ENCODE results near the gene LCAT.
"Not testable (repeated sequence)": the region's sequence is repeated elsewhere in the genome, so short reads cannot be mapped to it uniquely, and the experiment has no call there.

LCAT gene

DNA sequence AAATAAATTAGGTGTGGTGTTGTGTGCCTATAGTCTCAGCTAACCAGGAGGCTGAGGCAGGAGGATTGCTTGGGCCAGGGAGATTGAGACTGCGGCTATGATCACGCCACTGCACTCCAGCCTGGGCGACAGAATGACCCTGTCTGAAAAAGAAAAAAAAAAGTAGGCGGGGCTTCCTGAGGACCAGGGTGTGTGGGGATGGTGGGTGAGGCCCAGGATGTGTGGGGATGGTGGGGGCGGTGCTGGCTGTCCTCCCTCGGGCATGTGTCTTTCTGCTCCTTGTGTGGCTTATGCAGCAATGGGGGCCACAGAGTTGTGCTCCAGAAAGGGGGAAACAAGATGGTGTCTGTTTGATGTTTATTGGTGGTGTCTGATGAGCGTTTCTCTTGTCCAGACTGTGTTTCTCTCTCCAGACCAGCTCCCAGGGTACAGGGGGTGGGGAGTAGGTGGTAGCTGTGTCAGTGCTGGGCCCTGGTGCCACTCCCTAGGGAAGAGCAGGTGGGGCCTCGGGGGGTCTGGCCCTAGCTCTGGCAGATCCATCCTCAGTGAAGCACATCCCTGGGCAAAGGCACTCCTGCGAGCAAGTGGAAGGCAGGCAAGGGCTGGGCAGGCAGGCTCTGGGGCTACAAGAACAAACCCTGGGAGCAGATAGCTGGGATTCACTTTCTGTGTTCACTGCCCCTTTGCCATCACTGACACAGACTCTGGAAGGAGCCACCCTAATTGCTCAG lies 2.3 kb downstream of the LCAT start:
- TF ChIP-seq, protein P1, sequence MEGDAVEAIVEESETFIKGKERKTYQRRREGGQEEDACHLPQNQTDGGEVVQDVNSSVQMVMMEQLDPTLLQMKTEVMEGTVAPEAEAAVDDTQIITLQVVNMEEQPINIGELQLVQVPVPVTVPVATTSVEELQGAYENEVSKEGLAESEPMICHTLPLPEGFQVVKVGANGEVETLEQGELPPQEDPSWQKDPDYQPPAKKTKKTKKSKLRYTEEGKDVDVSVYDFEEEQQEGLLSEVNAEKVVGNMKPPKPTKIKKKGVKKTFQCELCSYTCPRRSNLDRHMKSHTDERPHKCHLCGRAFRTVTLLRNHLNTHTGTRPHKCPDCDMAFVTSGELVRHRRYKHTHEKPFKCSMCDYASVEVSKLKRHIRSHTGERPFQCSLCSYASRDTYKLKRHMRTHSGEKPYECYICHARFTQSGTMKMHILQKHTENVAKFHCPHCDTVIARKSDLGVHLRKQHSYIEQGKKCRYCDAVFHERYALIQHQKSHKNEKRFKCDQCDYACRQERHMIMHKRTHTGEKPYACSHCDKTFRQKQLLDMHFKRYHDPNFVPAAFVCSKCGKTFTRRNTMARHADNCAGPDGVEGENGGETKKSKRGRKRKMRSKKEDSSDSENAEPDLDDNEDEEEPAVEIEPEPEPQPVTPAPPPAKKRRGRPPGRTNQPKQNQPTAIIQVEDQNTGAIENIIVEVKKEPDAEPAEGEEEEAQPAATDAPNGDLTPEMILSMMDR (IDR thresholded peaks at IDR 0.05; ENCODE audit: low read depth, low read length) = no peak
- TF ChIP-seq EZH2phosphoT487 (IDR thresholded peaks at IDR 0.05; ENCODE audit: low read depth) = no peak
- no peaks in the 10 kb centered on the region for H3K9me3 ChIP-seq (ENCODE audit: insufficient read depth, low read length)
- H3K9ac ChIP-seq (ENCODE audit: low read length) = no peak overlapping the region
- H3K27me3 ChIP-seq (ENCODE audit: low read depth, low read length) = no peaks in the 10 kb centered on the region
- H3K27ac ChIP-seq (ENCODE audit: low read length) = no peak overlapping the region
- H3K4me2 ChIP-seq (ENCODE audit: low read length) = no peak overlapping the region
- peaks cover 18% of the 10 kb centered on the region; the same call in 1 of the 2 replicates for H4K20me1 ChIP-seq (ENCODE audit: insufficient read depth, low read length)
- peaks cover 19% of the 10 kb centered on the region for H3K79me2 ChIP-seq (ENCODE audit: low read length)
- peaks cover 8% of the 10 kb centered on the region for H3K4me1 ChIP-seq (ENCODE audit: low read length)
- no peak overlapping the region for H2AFZ ChIP-seq (ENCODE audit: low read depth, low read length)
- H3K4me3 ChIP-seq (ENCODE audit: low read length) = no peak overlapping the region
- H3K36me3 ChIP-seq (replicated peaks; ENCODE audit: low read depth, low read length) = peaks cover 35% of the 10 kb centered on the region

DNA sequence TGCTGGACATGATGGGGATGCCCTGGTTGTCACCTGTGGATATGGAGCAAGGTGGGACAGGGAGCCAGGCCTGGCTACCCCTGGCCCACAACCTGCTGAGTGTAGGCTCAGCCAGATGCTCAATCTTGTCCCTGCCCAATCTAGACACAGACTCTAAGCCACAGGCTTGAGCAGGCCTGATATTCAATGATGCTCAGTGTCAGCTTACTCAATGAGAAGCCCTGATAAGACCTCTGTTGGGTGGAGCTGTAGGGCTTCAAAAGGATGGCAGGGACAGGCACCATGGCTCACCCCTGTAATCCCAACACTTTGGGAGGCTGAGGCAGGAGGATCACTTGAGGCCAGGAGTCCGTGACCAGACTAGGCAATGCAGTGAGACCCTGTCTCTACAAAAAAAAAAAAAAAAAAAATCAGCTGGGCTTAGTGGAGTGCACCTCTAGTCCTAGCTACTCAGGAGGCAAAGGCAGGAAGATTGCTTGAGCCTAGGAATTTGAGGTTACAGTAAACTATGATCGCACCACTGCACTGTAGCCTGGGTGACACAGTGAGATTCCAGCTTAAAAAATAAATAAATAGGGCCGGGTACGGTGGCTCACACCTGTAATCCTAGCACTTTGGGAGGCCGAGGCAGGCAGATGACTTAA lies 3.4 kb downstream of the LCAT start:
- no peak for TF ChIP-seq EZH2phosphoT487 (IDR thresholded peaks at IDR 0.05; ENCODE audit: low read depth)
- TF ChIP-seq, protein P1 (IDR thresholded peaks at IDR 0.05; ENCODE audit: low read depth, low read length) = no peak
- Histone ChIP-seq H3K9ac (ENCODE audit: low read length) (no peak overlapping the region), H3K4me1 (ENCODE audit: low read length) (peaks cover 8% of the 10 kb centered on the region), H3K4me2 (ENCODE audit: low read length) (no peak overlapping the region), H3K27me3 (ENCODE audit: low read depth, low read length) (no peaks in the 10 kb centered on the region), H3K4me3 (ENCODE audit: low read length) (no peak overlapping the region), H4K20me1 (ENCODE audit: insufficient read depth, low read length) (peaks cover 18% of the 10 kb centered on the region; the same call in 1 of the 2 replicates), H2AFZ (ENCODE audit: low read depth, low read length) (no peak overlapping the region), H3K79me2 (ENCODE audit: low read length) (peaks cover 29% of the 10 kb centered on the region), H3K27ac (ENCODE audit: low read length) (no peak overlapping the region), H3K9me3 (ENCODE audit: insufficient read depth, low read length) (no peaks in the 10 kb centered on the region), H3K36me3 (replicated peaks; ENCODE audit: low read depth, low read length) (peaks cover 32% of the 10 kb centered on the region)

DNA sequence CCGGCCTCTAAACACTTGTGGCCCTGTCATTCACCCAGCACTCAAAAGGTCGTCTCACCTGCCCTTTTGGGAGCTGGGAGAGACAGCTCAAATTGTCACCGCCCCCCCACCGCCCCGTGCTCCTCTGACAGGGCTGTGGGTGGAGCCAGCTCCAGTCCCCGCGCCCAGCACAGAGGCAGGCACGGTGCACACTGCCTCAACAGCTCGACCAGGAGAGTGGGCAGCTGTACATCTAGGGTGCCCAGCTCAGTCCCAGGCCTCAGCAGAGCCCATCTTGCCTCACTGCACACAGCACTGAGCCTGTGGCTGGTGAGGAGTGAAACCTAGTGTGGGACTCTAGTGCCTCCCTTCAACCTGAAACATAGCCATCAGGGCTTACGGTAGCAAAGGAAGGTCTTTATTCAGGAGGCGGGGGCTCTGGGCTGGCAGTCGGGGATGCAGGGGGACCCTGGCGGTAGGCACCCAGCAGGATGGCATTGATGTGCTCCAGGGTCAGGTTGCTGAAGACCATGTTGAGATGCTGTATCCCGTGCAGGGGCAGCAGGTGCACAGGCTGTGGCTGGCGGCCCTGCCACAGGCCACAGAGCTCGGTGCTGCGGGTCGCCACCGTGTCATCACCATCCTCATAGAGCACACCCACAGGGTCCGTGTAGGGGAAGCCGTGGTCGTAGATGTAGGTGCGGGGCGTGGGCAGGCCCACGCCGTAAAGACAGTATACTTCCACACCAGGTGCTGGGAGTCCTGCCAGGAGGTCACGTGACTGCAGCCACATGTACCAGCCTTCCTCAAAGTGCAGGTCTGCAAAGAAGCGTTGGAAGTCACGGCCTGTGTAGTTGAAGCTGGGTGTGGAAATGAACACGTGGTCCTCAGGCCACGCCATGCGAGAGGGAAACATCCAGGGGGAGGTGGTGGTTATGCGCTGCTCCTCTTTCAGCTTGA lies 4.1 kb downstream of the LCAT start:
- Histone ChIP-seq H3K36me3 (replicated peaks; ENCODE audit: low read depth, low read length) (peaks cover 39% of the 10 kb centered on the region), H3K4me3 (ENCODE audit: low read length) (no peak overlapping the region)

DNA sequence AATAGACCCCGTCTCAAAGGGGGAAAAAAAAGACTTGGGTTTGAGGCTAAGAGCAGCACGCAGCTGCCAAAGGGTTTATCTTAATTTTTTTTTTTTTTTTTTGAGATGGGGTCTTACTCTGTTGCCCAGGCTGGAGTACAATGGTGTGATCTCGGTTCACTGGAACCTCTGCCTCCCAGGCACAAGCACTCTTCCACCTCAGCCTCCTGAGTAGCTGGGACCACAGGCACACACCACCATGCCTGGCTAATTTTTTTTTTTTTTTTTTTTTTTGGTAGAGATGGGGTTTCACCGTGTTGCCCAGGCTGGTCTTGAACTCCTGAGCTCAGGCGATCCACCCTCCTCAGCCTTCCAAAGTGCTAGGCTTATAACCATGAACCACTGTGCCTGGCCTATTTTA lies 6.2 kb downstream of the LCAT start:
- Histone ChIP-seq H3K4me3 (ENCODE audit: low read length) (peak overlapping the region; percentile 93; the same call in 1 of the 2 replicates), H3K4me1 (ENCODE audit: low read length) (peaks cover 16% of the 10 kb centered on the region), H3K27ac (ENCODE audit: low read length) (peak overlapping the region; percentile 98; the same call in 1 of the 2 replicates)

More for the DNA sequence above, 4.1 kb downstream of the LCAT start:
- H3K9me3 ChIP-seq (ENCODE audit: insufficient read depth, low read length) = no peaks in the 10 kb centered on the region
- TF ChIP-seq, protein P1 (IDR thresholded peaks at IDR 0.05; ENCODE audit: low read depth, low read length) = no peak
- no peak for TF ChIP-seq EZH2phosphoT487 (IDR thresholded peaks at IDR 0.05; ENCODE audit: low read depth)
- no peak overlapping the region for H2AFZ ChIP-seq (ENCODE audit: low read depth, low read length)
- H3K9ac ChIP-seq (ENCODE audit: low read length) = no peak overlapping the region
- H3K27ac ChIP-seq (ENCODE audit: low read length) = no peak overlapping the region
- H3K79me2 ChIP-seq (ENCODE audit: low read length) = peaks cover 37% of the 10 kb centered on the region
- H3K27me3 ChIP-seq (ENCODE audit: low read depth, low read length) = no peaks in the 10 kb centered on the region
- peaks cover 25% of the 10 kb centered on the region for H4K20me1 ChIP-seq (ENCODE audit: insufficient read depth, low read length)
- no peak overlapping the region for H3K4me2 ChIP-seq (ENCODE audit: low read length)
- peaks cover 15% of the 10 kb centered on the region for H3K4me1 ChIP-seq (ENCODE audit: low read length)

More for the DNA sequence above, 6.2 kb downstream of the LCAT start:
- H3K9me3 ChIP-seq (ENCODE audit: insufficient read depth, low read length); H3K27me3 ChIP-seq (ENCODE audit: low read depth, low read length); H3K9ac ChIP-seq (ENCODE audit: low read length); H2AFZ ChIP-seq (ENCODE audit: low read depth, low read length): not testable (repeated sequence)
- Histone ChIP-seq H3K79me2 (ENCODE audit: low read length) (peaks cover 42% of the 10 kb centered on the region), H4K20me1 (ENCODE audit: insufficient read depth, low read length) (peaks cover 18% of the 10 kb centered on the region), H3K36me3 (replicated peaks; ENCODE audit: low read depth, low read length) (peaks cover 51% of the 10 kb centered on the region), H3K4me2 (ENCODE audit: low read length) (peak overlapping the region; percentile 100)
